ENCODE data around the gene MAP3K3. TPM values are rescaled to one million over a fixed set of nuclear protein-coding genes. Genes with fewer than 3 reads are reported as not detected.

MAP3K3 gene
- total RNA-seq, 4 donors from 2014 or later = 47.0 to 89.8 (median 53.7) TPM

DNA sequence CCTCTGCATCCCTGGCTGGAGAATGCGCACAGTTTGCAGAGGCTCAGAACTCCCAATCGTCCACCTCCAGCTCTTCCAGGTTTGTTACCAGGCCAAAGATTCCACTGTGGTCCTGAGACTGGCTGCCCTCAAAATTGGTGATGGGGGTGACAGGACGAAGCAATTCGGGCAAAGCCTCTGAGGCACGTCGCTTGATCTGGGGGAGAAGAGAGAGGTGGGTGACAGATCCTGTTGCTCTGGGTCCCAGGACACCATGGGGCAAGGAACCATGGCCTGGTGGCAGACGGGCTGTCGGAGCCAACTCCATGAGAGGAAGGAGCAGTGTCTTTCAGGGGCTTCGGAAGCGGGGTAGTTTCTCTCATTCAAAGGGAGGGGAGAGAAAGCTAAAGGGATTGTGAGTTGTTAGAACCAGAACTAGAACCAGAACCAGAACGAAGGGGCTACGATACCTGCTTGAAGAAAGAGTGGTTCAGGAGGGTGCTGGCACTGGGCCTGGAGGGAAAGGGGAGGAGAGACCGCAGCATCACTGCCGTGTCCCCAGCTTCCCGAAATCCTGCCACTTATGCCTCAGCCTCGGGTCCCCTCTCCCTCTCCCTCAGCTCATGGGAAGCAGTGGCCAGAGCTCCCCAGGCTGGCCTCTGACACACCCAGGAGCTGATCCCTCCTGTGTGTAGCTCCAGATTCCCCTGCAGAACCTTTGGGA lies 81.5 kb downstream of the MAP3K3 start:
- TF ChIP-seq, protein P1, sequence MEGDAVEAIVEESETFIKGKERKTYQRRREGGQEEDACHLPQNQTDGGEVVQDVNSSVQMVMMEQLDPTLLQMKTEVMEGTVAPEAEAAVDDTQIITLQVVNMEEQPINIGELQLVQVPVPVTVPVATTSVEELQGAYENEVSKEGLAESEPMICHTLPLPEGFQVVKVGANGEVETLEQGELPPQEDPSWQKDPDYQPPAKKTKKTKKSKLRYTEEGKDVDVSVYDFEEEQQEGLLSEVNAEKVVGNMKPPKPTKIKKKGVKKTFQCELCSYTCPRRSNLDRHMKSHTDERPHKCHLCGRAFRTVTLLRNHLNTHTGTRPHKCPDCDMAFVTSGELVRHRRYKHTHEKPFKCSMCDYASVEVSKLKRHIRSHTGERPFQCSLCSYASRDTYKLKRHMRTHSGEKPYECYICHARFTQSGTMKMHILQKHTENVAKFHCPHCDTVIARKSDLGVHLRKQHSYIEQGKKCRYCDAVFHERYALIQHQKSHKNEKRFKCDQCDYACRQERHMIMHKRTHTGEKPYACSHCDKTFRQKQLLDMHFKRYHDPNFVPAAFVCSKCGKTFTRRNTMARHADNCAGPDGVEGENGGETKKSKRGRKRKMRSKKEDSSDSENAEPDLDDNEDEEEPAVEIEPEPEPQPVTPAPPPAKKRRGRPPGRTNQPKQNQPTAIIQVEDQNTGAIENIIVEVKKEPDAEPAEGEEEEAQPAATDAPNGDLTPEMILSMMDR (IDR thresholded peaks at IDR 0.05) = no peak
- DNase-seq (ENCODE audit: low spot score) (no peak), ATAC-seq (ENCODE audit: low FRiP score) (no peak)

- TF ChIP-seq, protein P1 (IDR thresholded peaks at IDR 0.05) = no peak
- ATAC-seq (ENCODE audit: low FRiP score) (no peak), DNase-seq (ENCODE audit: low spot score) (no peak)
Observed at GRCh38 chr17:63704259-63704576, 82.0 kb downstream of the MAP3K3 start.

DNA sequence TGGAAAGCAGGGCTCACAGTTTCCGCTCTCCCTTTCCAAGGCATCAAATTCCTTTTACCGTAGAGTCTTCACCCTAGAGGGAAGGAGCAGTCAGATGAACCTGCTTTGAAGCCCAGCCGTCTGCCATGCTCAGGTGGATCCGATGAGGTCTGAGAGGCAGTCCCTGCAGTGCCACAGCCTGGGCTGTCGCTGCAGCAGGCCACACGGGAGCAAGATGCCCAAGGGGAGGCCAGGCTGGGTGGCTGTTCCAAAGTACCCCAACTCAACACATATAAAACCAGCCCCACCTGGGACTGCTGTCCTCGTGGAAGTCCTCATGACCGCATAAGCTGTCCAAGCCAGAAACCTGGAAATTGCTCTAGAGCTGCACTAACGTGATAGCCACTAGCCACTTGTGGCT lies 82.6 kb downstream of the MAP3K3 start:
- no peak for DNase-seq (ENCODE audit: low spot score)
- no peak for ATAC-seq (ENCODE audit: low FRiP score)
- TF ChIP-seq, protein P1 (IDR thresholded peaks at IDR 0.05) = no peak

GRCh38 chr17:63705657-63706056 lies 83.4 kb downstream of the MAP3K3 start:
- no peak for ATAC-seq (ENCODE audit: low FRiP score)
- DNase-seq (ENCODE audit: low spot score) = no peak
- TF ChIP-seq, protein P1 (IDR thresholded peaks at IDR 0.05) = no peak

GRCh38 chr17:63706336-63707082 lies 84.3 kb downstream of the MAP3K3 start:
- DNase-seq (ENCODE audit: low spot score) = no peak
- TF ChIP-seq, protein P1 (IDR thresholded peaks at IDR 0.05) = no peak
- ATAC-seq (ENCODE audit: low FRiP score) = no peak

GRCh38 chr17:63707151-63707550 lies 84.9 kb downstream of the MAP3K3 start:
- no peak for ATAC-seq (ENCODE audit: low FRiP score)
- DNase-seq (ENCODE audit: low spot score) = no peak
- TF ChIP-seq, protein P1 (IDR thresholded peaks at IDR 0.05) = no peak

DNA sequence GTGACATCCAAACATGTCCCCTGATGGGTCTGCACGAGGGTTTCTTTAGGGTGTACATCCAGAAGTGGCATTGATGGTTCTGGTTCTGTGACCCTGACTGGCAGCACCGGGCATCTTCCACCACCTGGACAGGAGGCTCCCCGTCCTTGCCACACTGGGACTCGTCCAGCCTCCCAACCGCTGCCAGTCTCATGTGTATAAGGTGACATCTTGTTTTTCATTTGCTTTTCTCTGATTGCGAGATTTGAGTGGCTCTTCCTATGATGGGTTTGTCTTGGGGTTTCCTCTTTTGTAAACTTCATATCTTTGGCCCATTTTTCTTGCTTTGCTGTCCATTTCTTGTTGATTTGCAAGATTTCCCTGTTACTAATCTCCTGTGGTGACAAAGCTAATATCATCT lies 86.9 kb downstream of the MAP3K3 start:
- no peak for ATAC-seq (ENCODE audit: low FRiP score)
- TF ChIP-seq, protein P1 (IDR thresholded peaks at IDR 0.05) = no peak
- DNase-seq (ENCODE audit: low spot score) = no peak

Data from omental fat pad (tissue), 4 donors.